Brain microvascular endothelial cell (primary cell): ENCODE measurements around the gene FAM234B.

Experiments
- DNase-seq: peaks from one replicate; pipeline ENCODE4 v3.0.0-alpha.2; 2020
- H3K27ac ChIP-seq: fragments of 250-450 bp; sonication (Bioruptor Pico); 2 replicates; pipeline ENCODE4 v1.5.1; 2020; ENCODE audit warnings: mild to moderate bottlenecking, moderate library complexity
- H3K27me3 ChIP-seq: fragments of 250-450 bp; sonication (Bioruptor Pico); replicated peaks from 2 replicates; pipeline ENCODE4 v1.5.1; 2020; ENCODE audit warnings: mild to moderate bottlenecking
- H3K36me3 ChIP-seq: fragments of 250-450 bp; sonication (Bioruptor Pico); replicated peaks from 2 replicates; pipeline ENCODE4 v1.5.1; 2020; ENCODE audit warnings: mild to moderate bottlenecking
- H3K4me3 ChIP-seq: 2 replicates; pipeline ENCODE4 v1.5.1; 2011; ENCODE audit warnings: low read depth, mild to moderate bottlenecking, control low read depth, low read length, moderate library complexity
- in situ Hi-C: cut with HindIII; loops from 2 replicates; pipeline ENCODE4 v1.10.0; 2017; ENCODE audit warnings: low sequenced_read_pairs, low pct_ligation_motif_present
- TF ChIP-seq, protein P1 (sequence below): IDR thresholded peaks from 2 replicates; pipeline ENCODE4 v1.5.1; 2011; ENCODE audit warnings: low read depth, mild to moderate bottlenecking, moderate library complexity, low read length, control low read depth, inconsistent platforms; ENCODE audit errors: missing control alignments

The FAM234B gene

GRCh38 chr12:13093191-13093847 lies 49.1 kb downstream of the FAM234B start:
- TF ChIP-seq, protein P1, sequence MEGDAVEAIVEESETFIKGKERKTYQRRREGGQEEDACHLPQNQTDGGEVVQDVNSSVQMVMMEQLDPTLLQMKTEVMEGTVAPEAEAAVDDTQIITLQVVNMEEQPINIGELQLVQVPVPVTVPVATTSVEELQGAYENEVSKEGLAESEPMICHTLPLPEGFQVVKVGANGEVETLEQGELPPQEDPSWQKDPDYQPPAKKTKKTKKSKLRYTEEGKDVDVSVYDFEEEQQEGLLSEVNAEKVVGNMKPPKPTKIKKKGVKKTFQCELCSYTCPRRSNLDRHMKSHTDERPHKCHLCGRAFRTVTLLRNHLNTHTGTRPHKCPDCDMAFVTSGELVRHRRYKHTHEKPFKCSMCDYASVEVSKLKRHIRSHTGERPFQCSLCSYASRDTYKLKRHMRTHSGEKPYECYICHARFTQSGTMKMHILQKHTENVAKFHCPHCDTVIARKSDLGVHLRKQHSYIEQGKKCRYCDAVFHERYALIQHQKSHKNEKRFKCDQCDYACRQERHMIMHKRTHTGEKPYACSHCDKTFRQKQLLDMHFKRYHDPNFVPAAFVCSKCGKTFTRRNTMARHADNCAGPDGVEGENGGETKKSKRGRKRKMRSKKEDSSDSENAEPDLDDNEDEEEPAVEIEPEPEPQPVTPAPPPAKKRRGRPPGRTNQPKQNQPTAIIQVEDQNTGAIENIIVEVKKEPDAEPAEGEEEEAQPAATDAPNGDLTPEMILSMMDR: no peak
- in situ Hi-C loops: no loop called here
- no peak overlapping the region for H3K4me3 ChIP-seq
- H3K36me3 ChIP-seq: no peaks in the 10 kb centered on the region
- H3K27ac ChIP-seq: no peak overlapping the region
- no peaks in the 10 kb centered on the region for H3K27me3 ChIP-seq
- no peak for DNase-seq

DNA sequence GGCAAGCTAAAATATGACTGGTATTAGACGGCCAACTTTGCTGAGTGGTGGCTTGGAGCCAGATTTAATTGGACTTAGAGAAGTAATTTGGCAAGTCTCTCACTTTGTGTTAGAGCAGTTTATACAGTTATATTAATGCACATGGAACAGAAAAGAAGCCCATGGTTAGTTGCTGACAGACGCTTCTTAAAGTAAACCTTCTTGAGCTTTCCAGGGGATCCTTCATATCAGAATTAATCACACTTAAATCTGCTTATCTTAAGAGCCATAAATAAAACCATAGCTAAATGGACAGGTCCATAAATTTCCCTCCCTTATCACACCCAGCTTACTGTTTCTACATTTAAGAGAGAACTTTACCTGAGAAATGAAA lies 49.7 kb downstream of the FAM234B start:
- DNase-seq: no peak

GRCh38 chr12:13094367-13094766 lies 50.2 kb downstream of the FAM234B start:
- Histone ChIP-seq H3K27me3 (no peaks in the 10 kb centered on the region), H3K36me3 (no peaks in the 10 kb centered on the region), H3K27ac (peak overlapping the region; percentile 14), H3K4me3 (no peak overlapping the region)
- TF ChIP-seq, protein P1: no peak
- DNase-seq: no peak
- in situ Hi-C loops: no loop called here

More for the DNA sequence above, 49.7 kb downstream of the FAM234B start:
- TF ChIP-seq, protein P1: no peak
- in situ Hi-C loops: no loop called here
- Histone ChIP-seq H3K27ac (peak overlapping the region; percentile 14), H3K27me3 (no peaks in the 10 kb centered on the region), H3K36me3 (no peaks in the 10 kb centered on the region), H3K4me3 (no peak overlapping the region)

GRCh38 chr12:13095266-13095995 lies 51.2 kb downstream of the FAM234B start:
- TF ChIP-seq, protein P1: no peak
- H3K4me3 ChIP-seq: no peak overlapping the region
- H3K27ac ChIP-seq: no peak overlapping the region
- no peaks in the 10 kb centered on the region for H3K36me3 ChIP-seq
- in situ Hi-C loops: no loop called here
- DNase-seq: no peak
- no peaks in the 10 kb centered on the region for H3K27me3 ChIP-seq

- in situ Hi-C loops: no loop called here
- Histone ChIP-seq H3K27me3 (no peaks in the 10 kb centered on the region), H3K4me3 (peak overlapping the region; percentile 5), H3K27ac (peak overlapping the region; percentile 94), H3K36me3 (no peaks in the 10 kb centered on the region)
- TF ChIP-seq, protein P1: no peak
- DNase-seq: no peak
Measured at GRCh38 chr12:13097491-13098011, 53.4 kb downstream of the FAM234B start.
